Stimulated activated CD4-positive, alpha-beta T cell treated with anti-CD3 and anti-CD28 coated beads, Interleukin-15, amount 100 ng/mL, for 48 hours (primary cell): Measurements from ENCODE around the gene B4GALNT3.

ENCODE experiments used
- DNase-seq, 2 donors: peaks; one replicate each; pipeline ENCODE4 v3.0.0-alpha.2; 2020; ENCODE audit warnings: low read depth in 2 of 2

B4GALNT3 gene

DNA sequence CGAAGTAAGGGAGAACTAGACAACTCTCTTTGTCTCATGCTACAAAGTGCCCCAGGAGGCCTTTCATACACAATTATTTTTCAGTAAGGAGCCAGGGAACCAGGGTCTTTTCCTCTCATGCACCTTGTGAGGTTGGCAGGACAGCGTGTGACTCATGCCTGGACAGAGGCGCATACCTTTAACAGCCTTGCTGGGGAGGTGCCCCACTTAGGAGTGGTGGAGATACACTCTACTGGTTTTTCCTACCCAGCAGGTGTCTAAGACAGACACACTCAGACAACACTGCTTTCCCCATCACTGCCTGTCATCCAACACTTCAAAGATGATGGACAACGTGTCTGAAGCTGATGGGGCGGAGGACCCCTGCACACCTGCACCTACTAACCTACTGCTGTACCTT, 49.1 kb downstream of the B4GALNT3 start:
- no peak for DNase-seq

DNA sequence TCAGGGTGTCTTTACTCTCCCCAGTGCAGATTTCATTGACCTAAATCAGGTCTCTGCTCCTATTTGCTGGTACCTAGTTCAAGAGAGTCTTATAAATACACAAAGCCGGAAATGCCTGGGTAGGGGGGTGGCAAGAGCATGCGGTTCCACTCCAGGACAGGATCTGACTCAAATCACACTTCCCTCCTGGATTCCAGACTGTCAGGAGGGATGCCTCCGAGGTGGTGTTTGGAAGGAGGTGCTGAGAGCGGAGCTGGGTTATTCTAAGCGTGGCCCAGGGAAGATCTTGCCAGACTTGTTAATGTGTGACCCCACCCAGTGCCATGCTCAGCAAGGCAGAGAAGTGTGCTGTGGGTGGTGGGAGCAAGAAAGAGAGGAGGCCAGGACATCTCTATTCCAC, 49.8 kb downstream of the B4GALNT3 start:
- no peak for DNase-seq

DNA sequence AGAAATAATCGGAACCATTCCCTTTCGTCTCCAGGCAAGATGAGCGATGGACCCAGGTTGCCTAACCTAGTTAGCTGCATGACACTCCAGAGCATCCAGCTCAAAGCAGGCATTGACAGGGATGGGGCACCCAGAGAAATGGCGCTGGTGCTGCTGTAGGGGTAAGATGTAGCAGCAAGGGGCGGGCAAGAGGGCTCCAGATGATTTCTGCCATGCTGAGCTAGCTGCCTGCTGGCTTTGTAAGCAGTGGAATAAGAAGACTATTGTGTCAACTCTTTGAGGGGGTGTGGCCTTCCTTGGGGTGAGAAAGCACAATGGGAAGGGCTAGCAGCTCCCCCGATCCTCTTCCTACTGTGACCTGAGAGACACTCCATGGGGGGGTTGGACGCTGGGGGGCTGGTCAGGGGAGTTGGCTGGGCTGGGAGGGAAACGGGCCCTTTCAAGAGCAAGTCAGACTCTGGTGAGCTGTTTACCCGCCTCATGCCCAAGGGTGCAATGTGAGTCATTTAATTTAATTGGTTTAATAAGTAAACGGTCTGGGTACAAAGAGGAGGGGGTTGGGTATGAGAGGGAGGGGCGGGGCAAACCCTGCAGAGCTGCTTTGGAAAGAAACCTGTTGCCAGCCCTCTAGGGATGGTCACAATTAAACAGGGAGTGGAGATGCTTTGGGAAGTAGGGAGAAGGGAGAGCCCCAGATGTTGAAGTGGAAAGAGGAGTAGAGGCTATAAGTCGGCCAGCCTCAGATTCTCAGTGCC, 50.5 kb downstream of the B4GALNT3 start:
- DNase-seq = no peak

DNA sequence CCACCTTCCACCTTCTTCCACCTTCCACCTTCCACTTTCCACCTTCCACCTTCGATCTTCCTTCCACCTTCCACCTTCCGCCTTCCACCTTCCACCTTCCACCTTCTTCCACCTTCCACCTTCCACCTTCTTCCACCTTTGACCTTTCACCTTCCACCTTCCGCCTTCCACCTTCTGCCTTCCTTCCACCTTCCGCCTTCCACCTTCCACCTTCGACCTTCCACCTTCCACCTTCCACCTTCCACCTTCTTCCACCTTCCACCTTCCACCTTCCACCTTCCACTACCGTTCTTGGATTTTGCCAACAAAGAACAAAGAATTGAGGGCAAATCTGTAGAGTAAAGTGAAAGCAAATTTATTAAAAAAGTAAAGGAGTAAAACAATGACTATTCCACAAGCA, 53.2 kb downstream of the B4GALNT3 start:
- no peak for DNase-seq

DNA sequence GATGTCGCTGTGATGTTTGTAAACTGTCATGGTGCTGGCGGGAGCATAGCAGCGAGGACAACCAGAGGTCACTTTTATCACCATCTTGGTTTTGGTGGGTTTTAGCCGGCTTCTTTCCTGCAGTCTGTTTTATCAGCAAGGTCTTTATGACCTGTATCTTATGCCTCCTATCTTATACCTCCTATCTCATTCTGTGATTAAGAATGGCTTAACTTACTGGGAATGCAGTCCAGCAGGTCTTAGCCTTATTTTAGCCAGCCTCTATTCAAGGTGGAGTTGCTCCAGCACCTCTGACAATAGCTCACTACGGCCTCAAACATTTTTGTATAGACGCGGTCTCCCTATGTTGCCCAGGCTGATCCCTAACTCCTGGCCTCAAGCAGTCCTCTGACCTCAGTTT, 53.7 kb downstream of the B4GALNT3 start:
- no peak for DNase-seq

DNA sequence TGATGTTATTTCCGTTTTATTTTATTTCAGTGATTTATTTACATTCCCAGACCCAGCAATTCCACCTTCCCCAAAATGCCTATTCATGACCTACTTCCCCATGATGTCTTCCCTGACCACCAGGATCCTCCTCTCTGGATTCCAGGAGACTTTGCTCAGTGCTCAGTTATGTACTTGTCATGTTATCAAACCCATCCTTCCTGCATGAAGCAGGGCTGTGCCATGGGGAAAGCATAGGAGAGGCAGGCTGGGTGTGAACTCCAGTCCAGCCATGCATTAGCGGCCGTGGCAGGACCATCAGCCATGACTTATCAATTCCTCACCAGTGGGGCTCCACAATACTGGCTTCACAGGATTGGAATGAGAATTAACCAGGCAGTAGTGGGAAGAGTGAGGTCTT, 57.8 kb downstream of the B4GALNT3 start:
- no peak for DNase-seq

DNA sequence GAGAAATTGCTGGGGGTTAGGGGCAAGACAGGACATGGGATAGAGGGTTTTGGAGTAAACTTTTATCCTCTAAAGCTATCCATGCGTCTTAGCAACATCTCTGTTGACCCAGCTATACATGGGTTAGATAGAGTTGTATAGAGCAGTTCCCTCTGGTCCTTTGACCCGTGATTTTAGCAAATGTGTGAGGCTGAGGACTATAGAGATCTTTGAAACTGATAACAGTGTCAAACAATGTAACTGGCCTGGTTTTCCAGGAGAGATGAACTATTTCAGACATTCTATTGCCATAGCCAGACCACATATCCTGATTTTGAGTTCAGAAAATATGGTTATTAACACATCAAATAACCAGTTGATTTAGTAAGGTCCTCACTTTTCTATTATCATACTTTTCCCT, 60.4 kb downstream of the B4GALNT3 start:
- DNase-seq = no peak

DNA sequence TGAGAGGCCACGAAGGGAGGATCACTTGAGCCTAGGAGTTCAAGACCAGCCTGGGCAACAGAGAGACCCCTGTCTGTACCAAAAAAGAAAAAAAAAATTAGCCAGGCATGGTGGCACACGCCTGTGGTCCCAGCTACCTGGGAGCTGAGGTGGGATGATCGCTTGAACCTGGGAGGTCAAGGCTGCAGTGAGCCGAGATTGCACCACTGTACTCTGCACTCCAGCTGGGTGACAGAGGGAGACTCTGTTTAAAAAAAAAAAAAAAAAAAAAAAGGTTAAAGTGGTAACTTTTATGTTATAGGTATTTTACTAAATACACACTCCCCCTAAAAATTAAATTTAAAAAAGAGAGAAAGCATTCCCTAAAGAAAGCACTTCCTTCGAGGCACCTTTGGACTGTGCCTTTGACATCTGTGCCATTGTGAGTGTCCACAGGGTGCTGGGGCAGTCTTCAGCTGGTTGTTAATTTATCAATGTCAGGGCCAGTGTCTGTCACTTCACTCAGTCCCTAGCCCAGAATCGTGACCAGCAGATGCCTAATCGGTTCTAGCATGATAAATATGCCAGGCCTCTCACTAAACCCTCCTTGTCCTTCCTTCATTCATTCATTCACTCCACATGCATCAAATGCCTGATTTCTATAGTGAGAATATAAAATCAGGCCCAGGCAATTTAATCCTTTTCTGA, 63.1 kb downstream of the B4GALNT3 start:
- no peak for DNase-seq

DNA sequence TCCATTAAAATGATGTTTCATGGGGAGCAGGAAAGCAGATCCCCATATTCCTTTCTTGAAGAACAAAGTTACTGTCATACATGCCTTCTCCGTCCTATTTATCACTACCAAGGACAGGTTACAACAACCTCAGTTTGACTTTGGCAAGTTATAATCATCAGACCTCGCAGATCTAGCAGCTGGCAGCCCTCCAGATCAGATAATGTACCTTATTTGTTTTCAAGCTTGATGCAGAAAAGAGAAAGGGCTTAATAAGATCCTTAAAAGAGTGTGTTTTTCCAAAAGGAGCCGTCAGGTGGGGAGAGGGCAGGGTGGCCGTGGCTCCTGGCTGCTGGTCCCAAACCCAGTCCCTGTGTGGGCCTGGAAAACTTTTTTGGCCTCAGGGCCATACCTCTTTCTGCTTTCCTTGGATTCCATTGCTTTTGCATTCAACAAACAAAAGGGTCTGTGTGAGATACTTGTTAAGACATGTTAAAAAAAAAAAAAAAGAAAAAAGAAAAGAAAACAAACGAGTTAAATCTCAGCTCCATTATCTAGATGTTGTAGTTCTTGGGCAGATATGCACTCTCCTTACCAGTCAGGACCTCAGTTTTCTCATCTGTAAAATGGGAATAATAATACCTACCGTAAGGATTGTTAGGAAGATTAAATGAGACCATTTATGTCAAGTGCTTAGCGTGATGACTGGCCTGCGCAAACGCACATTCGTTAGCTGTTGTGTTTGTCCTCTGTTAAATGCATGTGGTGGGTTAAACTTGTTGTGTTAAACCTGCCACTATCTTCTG, 64.6 kb downstream of the B4GALNT3 start:
- no peak for DNase-seq

DNA sequence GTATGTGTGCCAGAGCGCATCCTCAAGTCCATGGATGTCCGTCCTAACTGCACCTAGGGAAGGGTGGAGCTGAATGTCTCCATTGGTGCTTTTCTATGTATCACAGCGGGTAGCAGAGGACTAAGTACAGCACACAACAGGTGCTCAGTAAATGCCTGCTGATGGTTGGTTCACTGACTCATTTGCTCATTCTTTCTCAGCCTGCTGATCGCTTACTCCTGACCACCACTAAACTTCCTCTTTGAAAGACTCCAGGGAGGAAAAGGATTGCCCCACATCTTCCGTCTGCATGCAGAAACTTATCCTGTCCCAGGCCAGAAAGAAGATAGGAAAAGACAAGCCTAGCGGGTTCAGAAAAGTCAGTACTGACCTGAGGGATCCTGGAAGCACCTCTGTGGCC, 66.3 kb downstream of the B4GALNT3 start:
- no peak for DNase-seq

DNA sequence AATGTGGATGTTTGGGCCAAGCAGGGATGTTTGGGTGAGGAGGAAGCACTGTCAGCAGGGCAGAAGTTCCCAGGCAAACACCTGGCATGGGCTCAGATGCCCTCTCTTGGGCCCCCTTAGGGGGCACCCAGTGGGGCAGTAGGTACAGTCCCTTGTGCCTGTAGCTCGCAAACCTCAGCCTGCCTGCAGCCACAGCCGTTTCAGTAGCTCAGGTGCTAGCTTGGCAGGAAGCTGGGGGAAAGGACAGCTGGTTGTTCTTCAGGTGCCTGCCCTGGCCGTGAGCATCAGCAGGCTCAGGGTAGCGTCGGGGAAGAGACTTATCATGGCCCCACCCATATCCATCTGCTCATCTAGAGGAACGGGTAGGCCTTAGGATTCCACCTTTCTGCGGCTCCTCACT, 67.5 kb downstream of the B4GALNT3 start:
- no peak for DNase-seq

DNA sequence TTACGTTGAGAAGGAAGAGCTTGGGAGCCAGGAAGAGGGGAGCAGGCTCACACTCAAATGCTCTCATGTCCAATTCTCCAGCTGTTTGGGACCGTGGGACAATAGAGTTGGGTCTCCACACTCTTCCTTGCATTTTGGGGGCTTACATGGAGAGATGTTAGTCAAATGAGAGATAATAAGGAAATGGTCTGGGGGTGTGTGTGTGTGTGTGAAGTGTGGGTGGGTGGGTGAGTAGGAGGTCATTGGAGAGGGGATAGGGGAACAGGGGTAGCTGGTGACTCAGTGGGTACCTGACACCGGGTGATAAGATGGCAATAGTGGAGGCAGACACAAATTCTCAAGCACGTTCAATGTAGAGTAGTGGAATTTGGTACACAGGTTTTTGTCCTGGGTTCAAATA, 68.0 kb downstream of the B4GALNT3 start:
- DNase-seq = no peak

DNA sequence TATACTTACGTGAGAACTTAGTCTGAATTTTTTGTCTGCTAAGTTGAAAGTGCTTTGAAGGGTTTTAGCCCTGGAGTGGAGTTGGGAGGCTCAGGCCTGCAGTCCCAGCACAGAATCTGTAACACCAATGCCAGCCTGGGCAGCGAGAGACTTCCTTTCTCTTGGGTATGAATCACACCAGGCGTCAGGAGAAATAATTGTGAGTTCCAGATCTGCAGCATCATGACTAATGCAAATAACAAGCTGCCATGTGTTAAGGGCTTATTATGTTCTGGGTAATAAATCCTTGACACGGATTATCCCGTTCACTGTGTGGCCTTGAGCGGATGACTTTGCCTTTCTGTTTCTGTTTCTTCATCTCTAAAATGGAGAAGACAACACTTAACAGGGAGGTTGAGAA, 70.6 kb downstream of the B4GALNT3 start:
- no peak for DNase-seq

DNA sequence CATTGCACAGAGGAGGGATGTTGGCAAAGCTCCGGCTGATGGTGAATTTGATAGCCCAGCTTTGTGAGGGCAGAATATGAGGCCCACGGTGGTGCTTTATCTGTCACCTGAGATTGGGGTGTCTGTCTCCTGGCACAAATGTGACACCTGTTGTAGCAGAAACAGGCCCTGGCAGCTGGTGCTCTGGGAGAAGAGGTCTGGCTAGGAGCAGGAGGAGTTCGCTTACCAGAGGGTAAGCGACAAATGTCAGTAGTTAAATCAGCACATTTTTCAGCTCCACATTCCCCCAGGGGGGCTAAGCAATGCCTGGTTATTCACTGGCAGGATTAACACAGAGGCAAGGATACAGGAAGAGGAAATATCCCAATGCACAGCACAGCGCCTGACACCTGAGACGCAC, 71.1 kb downstream of the B4GALNT3 start:
- DNase-seq = no peak

DNA sequence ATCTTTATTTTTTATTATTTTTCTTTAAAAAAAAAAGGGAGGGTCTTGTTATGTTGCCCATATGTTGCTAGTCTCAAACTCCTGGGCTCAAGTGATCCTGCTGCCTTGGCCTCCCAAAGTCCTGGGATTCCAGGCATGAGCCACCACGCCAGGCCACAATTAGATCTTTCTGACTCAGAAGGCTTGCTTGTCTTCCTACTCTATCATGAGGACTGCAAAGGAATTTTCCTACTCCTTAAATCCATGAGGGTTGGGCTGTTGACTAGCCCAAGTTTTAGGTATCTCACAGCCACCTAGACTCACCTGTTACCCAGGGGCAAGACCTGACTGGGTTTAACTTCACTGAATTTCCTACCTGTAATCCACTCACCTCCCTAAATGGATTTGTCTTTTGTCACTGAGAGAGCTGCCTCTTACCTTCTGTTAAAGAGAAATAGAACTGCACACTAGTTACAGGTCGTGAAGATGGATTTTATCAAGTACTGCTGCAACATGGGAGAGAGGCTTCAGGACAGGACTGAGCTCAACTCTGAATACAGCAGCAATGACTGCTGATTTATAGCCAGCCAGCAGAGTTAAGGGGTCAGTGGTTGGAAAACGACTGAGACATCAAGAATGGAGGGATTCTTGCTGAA, 72.3 kb downstream of the B4GALNT3 start:
- DNase-seq = no peak

DNA sequence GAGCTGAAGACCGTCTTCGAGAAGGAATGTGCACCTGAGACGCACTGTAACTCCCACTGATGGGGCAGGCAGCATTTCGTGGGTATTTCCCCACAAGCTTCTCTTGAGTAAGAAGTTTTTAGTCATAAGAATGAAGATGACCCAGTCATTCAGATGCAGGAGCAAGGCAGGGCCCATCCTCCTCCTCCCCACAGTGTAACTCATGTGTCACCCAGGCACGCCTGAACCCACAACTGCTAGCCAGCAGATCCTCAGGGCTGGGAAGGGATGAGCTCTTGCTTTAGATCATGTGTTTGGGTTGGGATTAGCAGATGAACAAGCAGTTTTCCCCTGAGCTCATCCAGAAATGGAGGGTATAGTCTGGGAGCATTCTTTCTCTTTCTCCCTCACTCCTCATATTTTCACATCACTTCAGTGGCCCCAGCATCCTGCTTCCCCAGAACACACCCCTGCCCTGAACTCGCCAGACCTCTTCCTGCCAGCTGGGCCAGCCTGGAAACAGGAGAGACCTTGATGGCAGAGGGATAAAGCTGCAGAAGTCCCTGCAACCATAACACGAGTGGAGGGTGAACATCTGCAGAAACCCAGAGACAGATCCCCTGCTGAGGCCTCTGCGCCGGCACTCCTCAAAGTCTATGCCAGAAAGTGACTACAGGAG, 73.3 kb downstream of the B4GALNT3 start:
- no peak for DNase-seq

DNA sequence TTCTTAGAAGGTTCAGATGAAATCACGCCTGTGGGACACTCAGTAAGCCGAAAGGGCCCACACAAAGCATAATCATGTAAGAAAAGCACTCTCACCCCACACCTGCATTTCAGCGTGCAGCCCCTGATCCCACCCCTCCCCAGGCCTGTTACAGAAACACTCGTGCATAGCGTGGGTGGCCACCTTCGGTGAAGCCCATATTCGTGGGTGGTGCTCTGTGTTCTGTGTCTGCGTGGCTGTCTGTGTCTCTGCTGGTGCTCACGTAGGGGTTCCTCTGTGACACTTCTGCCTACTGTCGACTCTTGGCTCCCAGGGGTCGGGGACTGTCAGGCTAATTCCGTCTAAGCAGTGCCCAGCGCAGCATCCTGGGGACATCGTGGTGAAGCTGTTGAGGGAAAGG, 74.0 kb downstream of the B4GALNT3 start:
- no peak for DNase-seq

DNA sequence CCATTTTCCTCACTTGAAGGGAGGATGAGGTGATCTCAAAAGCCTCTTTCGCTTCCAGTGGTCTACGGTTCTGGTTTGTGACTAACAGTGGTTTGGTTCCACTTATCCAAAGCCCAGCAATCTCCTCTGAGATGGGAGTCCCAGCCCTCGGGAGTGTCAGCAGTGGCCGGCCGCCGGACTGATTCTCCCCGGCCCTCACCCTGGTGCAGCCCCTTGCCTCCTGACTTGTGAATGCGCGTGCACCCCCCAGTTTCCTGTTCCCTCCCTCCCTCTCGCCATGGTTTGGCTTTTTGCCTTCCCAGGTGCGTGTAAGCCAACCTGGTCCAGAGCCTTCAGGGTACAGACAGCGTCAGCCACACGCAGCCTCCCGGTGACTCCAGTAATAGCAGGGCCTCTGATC, 74.5 kb downstream of the B4GALNT3 start:
- no peak for DNase-seq

DNA sequence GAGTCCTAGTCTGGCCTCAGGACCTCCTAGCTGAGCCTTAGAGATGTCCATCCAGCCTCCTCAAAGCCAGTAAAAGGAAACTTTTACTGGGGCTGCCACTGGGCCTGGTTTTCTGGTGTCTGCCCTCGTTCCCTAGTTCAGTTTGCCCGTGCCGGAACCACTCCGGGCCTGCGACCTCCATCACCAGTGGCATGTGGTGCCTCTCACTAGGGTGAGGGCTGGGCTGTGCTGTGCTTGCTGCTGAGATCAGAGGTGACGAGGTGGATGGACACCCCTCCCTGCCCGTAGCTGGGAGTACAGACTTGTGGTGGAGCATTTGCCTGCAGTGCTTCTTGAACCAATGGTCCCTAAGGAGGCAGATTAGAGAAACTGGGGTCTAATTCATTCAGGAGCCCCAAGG, 75.7 kb downstream of the B4GALNT3 start:
- DNase-seq = no peak

DNA sequence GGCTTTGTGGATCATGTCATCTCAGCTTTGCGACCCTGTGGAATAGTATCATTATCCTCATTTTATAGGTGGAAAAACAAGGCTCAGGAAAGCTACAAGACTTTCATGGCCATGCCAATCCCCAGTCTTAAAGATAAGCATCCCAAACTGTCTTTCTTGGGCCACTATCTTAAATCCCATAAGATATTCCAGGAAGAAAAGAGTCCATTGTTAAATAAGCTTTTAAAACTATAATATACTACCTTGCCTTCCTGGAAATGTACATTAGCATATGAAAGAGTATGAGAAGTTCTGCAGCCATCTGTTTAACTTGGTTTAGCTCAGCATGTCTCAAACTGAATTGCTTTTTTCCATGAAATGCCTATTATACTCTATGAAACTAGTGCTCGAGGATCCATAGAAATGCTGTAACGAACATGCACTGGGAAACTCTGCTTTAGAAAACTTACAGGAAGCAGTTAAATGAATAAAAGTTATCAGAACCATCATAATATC, 77.1 kb downstream of the B4GALNT3 start:
- no peak for DNase-seq

DNA sequence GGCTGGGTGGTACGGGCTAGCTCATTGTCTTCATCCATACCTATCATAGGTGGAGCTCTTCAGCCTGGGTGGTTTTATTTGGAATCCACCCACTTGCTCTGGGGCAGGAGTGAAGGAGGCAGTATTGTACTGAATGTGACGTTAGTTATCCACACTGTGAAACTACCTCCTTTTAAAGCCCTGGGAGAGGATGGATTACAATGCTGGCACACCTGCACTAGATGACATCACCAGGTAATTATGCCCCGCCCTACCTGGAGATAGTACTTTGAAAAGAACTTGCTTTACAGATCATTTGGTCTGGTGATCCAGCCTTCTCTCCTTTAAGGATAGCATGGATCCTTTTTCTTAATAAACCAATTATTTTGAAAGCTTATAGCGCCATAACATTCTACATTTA, 78.0 kb downstream of the B4GALNT3 start:
- DNase-seq = no peak
